ENCODE measurements around the gene GALNT4.

Gene GALNT4

DNA sequence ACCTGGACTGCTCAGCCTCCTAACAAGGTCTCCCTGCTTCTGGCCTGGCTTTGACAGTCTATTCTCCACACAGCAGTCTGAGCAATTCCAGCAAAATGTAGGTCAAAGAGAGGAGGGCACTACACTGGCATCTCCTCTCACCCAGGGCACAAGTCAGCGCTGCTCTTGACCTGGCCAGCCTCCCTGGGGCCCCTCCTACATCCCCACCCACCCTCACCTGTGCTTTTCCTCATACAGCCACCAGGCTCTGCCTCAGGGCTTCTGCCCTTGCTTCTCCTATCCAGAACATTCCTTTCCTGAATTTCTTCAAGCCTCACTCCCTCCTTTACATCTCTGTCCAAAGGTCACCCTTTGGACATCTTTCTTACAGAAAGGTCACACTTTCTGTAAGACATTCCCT lies 33.7 kb downstream of the GALNT4 start:
- no peak for DNase-seq

DNA sequence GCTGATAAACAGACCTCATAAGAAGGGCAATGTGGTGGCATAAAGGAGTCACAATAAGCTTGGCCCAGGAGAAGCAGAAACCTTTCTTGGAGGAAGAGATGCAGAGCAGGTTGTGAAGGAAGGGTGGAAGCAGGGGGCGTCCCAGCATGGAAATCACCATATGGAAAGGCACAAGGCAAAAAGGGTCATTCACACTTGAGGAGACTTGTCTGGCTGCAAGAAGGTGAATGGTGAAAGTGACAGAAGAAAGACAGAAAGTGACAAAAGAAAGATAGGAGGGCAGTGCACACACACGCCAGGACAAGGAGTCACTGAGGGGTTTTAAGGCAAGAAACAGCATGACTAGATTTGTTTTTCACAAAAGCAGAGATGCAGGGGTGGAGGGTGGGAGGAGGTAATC lies 38.3 kb downstream of the GALNT4 start:
- no peak for DNase-seq

DNA sequence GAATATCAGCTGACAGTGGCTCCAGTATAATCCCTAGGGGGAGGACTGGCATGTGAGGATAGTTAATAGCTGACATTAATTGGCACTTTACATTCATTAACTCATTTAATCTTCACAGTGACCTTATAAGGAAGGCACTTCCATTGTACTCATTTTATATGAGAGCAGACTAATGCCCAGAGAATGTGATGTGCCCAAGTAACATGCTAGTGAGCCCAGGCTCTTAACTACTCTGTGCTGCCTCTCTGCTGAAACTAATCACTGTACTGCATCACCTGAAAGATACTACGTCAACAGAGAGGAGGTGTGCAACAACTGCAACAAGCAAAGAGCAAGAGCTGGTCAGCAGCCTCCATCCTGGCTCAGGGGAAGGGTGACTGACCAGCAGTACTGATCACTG lies 40.1 kb downstream of the GALNT4 start:
- no peak for DNase-seq

DNA sequence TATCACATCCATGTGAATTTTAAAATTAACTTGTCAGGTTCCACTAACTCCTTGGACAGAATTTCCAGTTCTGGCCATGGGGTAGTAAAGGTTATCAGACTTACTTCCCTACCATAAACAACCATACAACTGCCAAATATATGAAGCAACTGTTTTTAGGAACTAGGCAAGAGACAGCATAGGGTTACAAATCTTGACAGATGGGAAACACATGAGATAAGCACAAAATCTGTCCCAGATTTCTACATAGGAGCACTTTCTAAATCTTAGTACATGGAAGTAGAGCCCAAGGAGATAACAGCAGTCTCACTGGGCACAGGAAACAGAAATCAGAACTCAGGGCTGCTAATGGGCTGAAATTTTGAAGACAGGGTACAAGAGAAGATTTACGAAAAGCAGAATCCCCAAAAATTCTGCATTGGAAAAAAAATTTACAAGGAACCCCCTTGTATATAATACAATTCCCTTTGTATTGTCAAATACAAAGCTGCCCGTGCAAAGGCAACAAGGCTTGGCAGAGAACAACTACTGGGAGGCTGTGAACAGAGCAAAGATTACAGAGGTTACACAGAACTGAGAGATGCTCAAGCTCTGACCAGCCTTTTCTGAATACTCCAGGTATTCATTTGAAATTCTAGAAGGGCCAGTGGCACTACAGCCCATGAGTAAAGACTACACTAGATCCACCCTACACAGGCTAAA lies 43.2 kb downstream of the GALNT4 start:
- no peak for DNase-seq

DNA sequence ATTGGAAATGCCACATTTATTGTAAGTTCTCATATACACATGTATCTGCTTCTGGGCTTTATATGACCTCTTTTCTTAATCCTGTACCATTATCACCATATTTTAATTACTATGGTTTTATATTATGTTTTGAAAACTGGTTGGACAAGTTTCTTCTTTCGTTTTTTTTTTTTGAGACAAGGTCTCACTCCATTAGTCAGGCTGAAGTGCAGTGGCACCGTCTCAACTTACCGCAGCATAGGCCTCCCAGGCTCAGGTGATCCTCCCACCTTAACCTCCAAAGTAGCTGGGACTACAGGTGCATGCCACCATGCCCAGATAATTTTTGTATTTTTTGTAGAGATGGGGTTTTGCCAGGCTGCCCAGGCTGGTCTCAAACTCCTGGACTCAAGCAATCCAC lies 44.6 kb downstream of the GALNT4 start:
- no peak for DNase-seq

DNA sequence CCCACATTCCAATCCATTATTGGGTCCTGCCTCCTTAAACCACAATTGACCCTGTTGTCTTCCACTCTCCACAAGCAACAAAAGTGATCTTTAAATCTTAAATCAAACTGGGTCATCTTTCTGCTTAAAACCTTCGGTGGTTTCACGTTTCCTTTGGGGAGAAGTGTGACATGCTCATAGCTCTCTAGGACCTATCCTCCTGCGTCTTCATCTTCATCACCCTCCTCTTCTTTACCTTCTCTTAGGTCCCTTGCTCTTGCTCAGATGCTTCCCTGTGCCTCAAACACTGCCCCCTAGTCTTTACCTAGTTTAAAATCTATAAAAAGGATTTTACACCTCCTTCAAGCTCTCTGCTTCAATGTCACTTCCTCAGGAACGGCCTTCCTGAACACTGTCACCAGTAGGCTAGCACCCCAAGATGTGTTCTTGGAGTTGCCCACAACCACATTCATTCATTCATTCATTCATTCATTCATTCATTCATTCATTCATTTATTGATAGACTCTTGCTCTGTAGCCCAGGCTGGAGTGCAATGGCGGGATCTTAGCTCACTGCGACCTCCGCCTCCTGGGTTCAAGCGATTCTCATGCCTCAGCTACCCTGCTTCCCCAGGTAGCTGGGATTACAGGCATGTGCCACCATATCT lies 46.8 kb downstream of the GALNT4 start:
- no peak for DNase-seq

DNA sequence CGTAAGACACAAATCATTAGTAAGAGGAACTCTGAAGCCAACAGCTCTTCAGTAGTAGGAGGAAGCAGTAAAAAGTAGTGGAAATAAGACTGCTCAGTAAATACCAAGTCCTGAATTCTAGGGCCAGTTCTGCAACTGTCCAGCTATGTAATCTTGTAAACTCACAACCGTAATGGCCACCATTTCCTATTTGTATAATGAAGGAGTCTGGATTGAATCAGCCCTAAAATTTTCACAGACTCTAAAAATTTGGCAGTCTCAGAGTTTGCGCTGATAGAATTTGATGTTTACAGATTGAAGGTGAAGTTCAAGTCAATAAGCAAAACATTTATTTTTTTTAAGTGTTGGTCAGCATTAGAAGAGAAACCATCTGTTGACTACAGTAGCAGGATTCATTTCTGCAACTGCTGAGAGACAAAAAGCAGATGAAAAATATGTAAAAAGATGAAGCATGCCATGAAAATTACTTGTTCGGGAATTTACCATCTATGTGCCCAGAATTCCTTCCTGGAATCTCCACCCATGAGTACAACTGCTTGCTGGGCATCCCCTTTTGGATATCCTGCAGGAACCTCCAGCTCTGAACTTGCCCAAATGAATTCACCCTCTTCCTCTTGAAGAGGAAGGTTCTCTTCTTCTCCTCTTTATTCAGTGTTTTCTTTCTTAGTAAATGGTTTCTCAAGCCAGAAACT lies 47.5 kb downstream of the GALNT4 start:
- no peak for DNase-seq

DNA sequence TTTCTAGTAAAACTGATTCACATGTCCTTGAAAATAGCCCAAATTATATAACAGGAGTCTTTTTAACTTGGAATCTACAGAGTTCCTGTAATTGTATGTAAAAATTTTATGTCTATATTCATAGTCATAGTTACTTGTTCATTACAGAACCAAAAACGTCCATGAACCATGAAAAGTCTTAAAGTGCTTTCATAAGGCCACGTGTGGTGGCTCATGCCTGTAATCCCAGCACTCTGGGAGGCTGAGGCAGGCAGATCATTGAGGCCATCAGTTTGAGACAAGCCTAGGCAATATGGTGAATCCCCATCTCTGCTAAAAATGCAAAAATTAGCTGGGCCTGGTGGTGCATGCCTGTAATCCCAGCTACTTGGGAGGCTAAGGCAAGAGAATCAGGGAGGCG lies 48.4 kb downstream of the GALNT4 start:
- DNase-seq = no peak

DNA sequence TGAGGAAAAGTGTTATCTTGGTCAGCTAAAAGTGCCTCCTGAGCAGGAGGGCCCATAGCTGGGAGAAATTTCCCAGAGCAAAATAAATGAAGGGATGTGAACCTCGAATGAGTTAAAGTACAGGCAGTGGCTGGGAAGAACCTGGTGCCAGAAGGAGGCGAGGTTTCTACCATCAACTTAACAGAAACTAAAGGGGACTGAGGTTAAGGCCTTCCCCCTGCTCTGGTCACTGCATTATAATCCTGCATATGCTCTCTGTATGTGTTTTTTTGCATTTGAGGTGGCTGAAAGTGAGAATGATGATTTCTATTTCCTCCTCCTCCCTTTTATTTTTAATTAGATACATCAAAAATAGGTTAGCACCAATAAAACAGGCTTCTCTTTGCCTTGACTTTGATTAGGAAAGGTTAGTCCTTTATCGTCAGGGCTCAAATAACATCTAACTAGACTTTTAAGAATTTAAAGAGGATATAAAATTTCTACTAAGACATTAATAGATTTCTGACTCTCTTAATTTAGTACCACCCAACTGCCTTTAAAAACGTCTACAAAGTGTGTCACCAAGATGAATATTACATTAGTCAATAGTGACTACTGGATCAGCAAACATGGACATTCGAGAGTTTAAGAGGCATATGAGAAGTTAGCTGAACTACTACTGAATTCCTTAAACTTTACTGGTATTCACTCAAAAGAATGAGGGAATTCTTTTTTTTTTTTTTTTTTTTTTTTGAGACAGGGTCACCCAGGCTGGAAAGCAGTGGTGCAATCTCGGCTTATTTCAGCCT lies 49.2 kb downstream of the GALNT4 start:
- no peak for DNase-seq

DNA sequence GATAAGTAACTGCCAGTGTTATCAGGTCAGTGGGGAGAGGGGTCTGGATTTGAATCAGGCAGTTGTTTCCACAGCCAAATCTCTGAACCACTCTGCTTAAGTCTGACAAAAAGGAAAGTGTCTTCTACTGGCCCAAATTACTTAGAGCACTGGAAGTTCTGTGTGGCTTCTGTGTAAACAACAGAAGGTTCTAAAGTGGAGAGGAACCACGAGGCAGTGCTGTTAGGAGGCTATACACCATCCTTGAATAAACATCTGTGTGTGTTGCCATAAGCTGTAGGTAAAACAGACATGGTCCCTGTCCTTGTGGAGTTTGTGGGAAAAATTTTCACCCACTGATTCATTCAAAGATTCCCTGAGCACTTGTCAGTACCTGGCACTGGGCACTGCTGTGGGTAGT lies 50.0 kb downstream of the GALNT4 start:
- DNase-seq = no peak
